Ishikawa (cell line): ENCODE data around the gene GNG4.

Experiments
- CEBPB ChIP-seq: IDR thresholded peaks from 2 replicates; pipeline ENCODE4 v1.6.1; 2012
- CREB1 ChIP-seq: IDR thresholded peaks from 2 replicates; pipeline ENCODE4 v1.6.1; 2012; ENCODE audit warnings: low read depth
- EGR1 ChIP-seq: IDR thresholded peaks from 2 replicates; pipeline ENCODE4 v1.6.1; 2012
- EP300 ChIP-seq: IDR thresholded peaks from 2 replicates; pipeline ENCODE4 v1.6.1; 2012; ENCODE audit warnings: borderline replicate concordance
- FOXM1 ChIP-seq: IDR thresholded peaks from 2 replicates; pipeline ENCODE4 v1.6.1; 2012; ENCODE audit warnings: low read depth, borderline replicate concordance
- MAX ChIP-seq: IDR thresholded peaks from 2 replicates; pipeline ENCODE4 v1.6.1; 2012
- NFIC ChIP-seq: IDR thresholded peaks from 2 replicates; pipeline ENCODE4 v1.6.1; 2012
- RAD21 ChIP-seq: IDR thresholded peaks from 2 replicates; pipeline ENCODE4 v1.6.1; 2012; ENCODE audit warnings: low read depth
- REST ChIP-seq: IDR thresholded peaks from 2 replicates; pipeline ENCODE4 v1.6.1; 2012; ENCODE audit warnings: low read depth, mild to moderate bottlenecking
- TAF1 ChIP-seq: IDR thresholded peaks from 2 replicates; pipeline ENCODE4 v1.6.1; 2012; ENCODE audit warnings: low read depth, mild to moderate bottlenecking
- TCF12 ChIP-seq: IDR thresholded peaks from 2 replicates; pipeline ENCODE4 v1.6.1; 2012; ENCODE audit warnings: low read depth
- TEAD4 ChIP-seq: IDR thresholded peaks from 2 replicates; pipeline ENCODE4 v1.6.1; 2012
- USF1 ChIP-seq: IDR thresholded peaks from 2 replicates; pipeline ENCODE4 v1.6.1; 2012
- YY1 ChIP-seq: IDR thresholded peaks from 2 replicates; pipeline ENCODE4 v1.6.1; 2012; ENCODE audit warnings: low read depth
- ZBTB7A ChIP-seq: IDR thresholded peaks from 2 replicates; pipeline ENCODE4 v1.6.1; 2012; ENCODE audit warnings: low read depth

Gene GNG4

GRCh38 chr1:235617140-235617539 lies 32.4 kb downstream of the GNG4 start:
- no peak for TF ChIP-seq TAF1
- TF ChIP-seq FOXM1: no peak
- TF ChIP-seq TCF12: no peak
- TF ChIP-seq EP300: no peak
- no peak for TF ChIP-seq CREB1
- TF ChIP-seq CEBPB: no peak
- TF ChIP-seq TEAD4: no peak
- no peak for TF ChIP-seq EGR1
- TF ChIP-seq USF1: no peak
- TF ChIP-seq YY1: no peak
- no peak for TF ChIP-seq RAD21
- TF ChIP-seq MAX: no peak
- no peak for TF ChIP-seq REST
- no peak for TF ChIP-seq NFIC
- no peak for TF ChIP-seq ZBTB7A

- no peak for TF ChIP-seq USF1
- no peak for TF ChIP-seq YY1
- no peak for TF ChIP-seq NFIC
- no peak for TF ChIP-seq EP300
- TF ChIP-seq CREB1: no peak
- no peak for TF ChIP-seq TAF1
- no peak for TF ChIP-seq ZBTB7A
- no peak for TF ChIP-seq TEAD4
- no peak for TF ChIP-seq MAX
- no peak for TF ChIP-seq TCF12
- no peak for TF ChIP-seq CEBPB
- TF ChIP-seq REST: no peak
- TF ChIP-seq FOXM1: no peak
- TF ChIP-seq RAD21: no peak
- no peak for TF ChIP-seq EGR1
Measured at GRCh38 chr1:235614442-235614954, 35.1 kb downstream of the GNG4 start.

GRCh38 chr1:235613602-235614001 lies 36.0 kb downstream of the GNG4 start:
- no peak for TF ChIP-seq CREB1
- no peak for TF ChIP-seq YY1
- no peak for TF ChIP-seq CEBPB
- no peak for TF ChIP-seq RAD21
- TF ChIP-seq TAF1: no peak
- TF ChIP-seq ZBTB7A: no peak
- TF ChIP-seq EGR1: no peak
- TF ChIP-seq REST: no peak
- TF ChIP-seq NFIC: no peak
- TF ChIP-seq MAX: no peak
- TF ChIP-seq TCF12: no peak
- TF ChIP-seq EP300: no peak
- no peak for TF ChIP-seq TEAD4
- no peak for TF ChIP-seq FOXM1
- no peak for TF ChIP-seq USF1

GRCh38 chr1:235612761-235613160 lies 36.8 kb downstream of the GNG4 start:
- TF ChIP-seq CREB1: no peak
- TF ChIP-seq EGR1: no peak
- TF ChIP-seq TCF12: no peak
- TF ChIP-seq ZBTB7A: no peak
- no peak for TF ChIP-seq FOXM1
- TF ChIP-seq RAD21: no peak
- no peak for TF ChIP-seq NFIC
- no peak for TF ChIP-seq TEAD4
- no peak for TF ChIP-seq CEBPB
